HG02870 (cell line): ENCODE measurements around the gene MYO1A.
"Not testable (repeated sequence)": the region's sequence is repeated elsewhere in the genome, so short reads cannot be mapped to it uniquely, and the experiment has no call there.

ENCODE experiments used
- ATAC-seq: cut with Tn5 transposase; IDR thresholded peaks from one replicate; pipeline ENCODE4 v1.9.1; 2021; ENCODE audit warnings: mild to moderate bottlenecking, moderate library complexity; ENCODE audit not compliant: unreplicated experiment

Gene MYO1A

DNA sequence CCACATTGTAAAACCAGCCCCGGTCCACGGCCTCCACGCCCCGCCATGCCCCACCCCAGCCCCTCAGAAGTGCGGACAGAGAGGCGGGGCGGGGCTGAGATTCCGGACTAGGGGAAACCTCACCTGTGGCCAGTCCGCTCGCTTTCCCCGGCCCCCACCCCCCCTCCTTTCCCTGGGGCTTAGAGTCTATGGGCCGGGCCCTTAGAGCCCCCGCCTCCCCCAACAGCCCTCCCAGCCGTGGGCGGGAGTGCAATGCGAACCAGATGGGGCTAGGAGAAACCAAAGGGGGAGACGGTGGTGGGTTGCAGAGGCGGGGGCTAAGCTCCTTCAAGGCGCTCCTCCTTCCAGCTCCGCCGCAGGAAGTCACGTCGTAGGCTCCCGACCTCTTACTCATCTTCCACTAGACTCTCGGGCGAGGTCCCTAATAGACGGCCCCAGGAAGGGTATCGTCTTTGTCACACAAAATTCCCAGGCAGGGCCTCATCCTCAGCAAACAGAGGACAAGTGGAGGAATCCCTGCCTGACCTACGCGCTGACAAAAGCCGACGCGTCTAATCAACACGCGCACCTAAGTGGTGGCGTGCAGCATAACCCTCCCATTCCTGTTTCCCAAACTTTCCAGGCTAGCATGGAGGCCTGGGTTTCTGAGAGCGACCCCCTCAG, 37.9 kb upstream of the MYO1A start:
- peak; percentile 31 for ATAC-seq

DNA sequence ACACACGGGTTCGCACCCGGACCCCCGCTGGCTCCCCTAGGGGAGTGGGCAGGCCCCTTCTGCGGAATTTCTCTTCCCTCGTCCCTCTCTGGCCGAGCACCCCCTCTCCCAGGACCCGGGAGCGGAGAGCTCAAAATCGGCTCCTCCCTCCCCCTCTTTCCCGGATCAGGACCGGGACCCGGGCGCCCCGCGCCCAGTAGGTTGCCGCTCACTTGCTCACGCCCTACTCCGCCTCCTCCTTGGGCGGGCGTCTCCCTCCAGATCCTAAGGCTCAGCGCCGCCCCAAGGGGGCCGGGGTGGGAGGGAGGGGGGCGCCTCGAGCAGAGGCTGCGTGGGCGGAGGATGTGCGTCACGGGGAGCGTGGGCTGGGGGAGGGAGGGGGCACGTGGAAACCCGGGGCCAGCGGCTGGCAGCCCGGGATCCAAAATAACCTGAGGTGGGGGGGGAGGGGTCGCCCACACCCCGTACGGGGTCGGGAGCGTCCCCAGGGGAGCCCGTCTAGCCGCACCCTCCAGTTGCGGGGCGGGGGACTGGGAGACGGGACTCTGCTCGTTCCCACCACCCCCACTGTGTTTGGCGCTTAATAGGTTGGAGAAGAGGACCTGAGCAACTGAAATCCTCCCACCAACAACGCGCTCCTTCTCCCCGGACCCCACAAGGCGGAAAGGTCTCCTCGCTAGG, 37.2 kb upstream of the MYO1A start:
- ATAC-seq: peak; percentile 31

GRCh38 chr12:57086493-57087009, 36.6 kb upstream of the MYO1A start:
- ATAC-seq: no peak

- no peak for ATAC-seq
Observed at GRCh38 chr12:57085999-57086492, 36.1 kb upstream of the MYO1A start.

- ATAC-seq: no peak
Observed at GRCh38 chr12:57080855-57081254, 30.9 kb upstream of the MYO1A start.

GRCh38 chr12:57079821-57080220, 29.9 kb upstream of the MYO1A start:
- ATAC-seq: no peak

DNA sequence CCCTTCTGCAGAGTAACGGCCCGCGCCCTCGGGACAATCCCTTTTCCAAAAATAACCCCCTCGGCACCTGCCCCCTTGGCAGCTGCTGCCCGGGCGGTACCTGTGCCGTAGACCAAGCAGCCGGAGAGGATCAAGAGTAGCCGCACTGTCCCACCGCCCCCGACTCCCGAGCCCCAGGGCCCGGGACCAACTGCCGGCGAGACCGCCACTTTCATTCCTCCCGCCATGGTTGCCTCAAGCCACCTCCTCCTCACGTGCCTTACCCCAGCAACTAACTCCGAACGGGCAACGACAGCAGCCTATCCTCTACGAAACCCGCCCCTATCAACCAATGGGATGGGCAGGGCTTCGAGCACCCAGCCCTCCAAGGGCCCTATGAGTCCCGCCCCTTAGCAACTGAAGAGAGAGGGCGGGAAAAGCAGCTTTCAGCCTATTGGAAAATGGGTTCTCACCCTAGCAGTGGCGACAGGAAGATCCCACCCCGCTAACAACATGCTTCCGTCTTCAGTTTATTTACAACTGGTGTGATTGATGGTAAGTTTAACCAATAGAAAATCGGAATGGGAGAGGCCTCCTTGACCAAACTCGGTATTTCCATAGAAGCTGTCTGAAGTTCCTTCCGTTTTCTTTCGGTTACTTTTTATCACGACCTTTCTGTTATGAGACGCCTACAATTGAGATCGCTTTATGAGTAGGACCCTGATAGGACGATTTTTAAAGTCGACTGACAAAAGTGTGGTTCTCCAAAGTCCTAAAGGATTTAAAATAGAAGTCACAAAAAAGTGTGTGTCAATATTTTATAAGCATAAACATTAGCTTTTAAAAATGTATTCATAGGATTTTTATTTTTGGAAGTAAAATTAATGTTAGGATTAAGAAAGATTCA, 28.8 kb upstream of the MYO1A start, which contains the start of gene NEMP1:
Gene NEMP1, minus strand, starts transcription at position 273 of the 886 bp plus-strand sequence. Its CDS starts 46 bp downstream, at position 227.
- peak; percentile 95 for ATAC-seq

GRCh38 chr12:57073566-57074450, 23.9 kb upstream of the MYO1A start:
- ATAC-seq: not testable (repeated sequence)

- ATAC-seq: no peak
Observed at GRCh38 chr12:57072661-57073060, 22.7 kb upstream of the MYO1A start.

- peak; percentile 91 for ATAC-seq
Observed at GRCh38 chr12:57069523-57069922, 19.6 kb upstream of the MYO1A start.

GRCh38 chr12:57066245-57066644, 16.3 kb upstream of the MYO1A start:
- no peak for ATAC-seq

GRCh38 chr12:57063991-57064685, 14.2 kb upstream of the MYO1A start:
- peak; percentile 70 for ATAC-seq

- no peak for ATAC-seq
Observed at GRCh38 chr12:57058454-57058853, 8.5 kb upstream of the MYO1A start.

DNA sequence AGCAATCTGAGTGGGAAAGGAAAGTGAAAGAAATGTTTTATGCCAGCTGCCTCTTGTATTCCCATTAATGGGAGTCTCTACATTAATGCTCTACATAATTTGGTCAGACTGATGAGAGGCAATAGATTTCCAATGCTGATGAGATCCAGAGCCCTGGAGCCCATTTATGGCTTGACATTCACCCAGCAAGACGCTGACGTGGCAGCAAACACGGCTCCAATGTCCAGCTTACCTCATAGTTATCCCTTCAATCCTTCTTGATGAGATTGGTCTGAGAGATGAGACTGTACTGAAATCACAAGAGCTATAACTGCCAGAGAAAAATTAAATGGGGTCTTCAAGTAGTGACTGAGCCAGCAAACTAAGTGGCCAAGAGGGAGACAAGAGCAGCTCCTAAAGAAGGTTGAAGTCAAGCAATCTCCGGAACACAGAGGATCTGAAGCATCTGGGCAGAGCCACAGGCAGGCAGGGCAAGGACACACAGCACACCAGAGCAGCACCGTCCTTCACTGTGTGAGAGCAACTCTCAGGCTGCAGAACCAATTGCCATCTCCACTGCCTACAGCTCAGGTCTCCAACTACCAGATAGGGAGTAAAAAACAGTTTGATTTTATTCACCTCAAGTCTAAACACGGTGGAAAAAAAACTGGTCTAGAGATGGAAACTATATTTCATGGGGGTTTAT, 7.3 kb upstream of the MYO1A start:
- no peak for ATAC-seq

GRCh38 chr12:57055824-57056223, 5.9 kb upstream of the MYO1A start:
- ATAC-seq: no peak

- not testable (repeated sequence) for ATAC-seq
Observed at GRCh38 chr12:57053901-57054300, 4.0 kb upstream of the MYO1A start.

DNA sequence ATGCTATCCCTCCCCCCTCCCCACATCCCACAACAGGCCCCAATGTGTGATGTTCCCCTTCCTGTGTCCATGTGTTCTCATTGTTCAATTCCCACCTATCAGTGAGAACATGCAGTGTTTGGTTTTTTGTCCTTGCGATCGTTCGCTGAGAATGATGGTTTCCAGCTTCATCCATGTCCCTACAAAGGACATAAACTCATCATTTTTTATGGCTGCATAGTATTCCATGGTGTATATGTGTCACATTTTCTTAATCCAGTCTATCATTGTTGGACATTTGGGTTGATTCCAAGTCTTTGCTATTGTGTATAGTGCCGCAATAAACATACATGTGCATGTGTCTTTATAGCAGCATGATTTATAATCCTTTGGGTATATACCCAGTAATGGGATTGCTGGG, 3.2 kb upstream of the MYO1A start:
- not testable (repeated sequence) for ATAC-seq

DNA sequence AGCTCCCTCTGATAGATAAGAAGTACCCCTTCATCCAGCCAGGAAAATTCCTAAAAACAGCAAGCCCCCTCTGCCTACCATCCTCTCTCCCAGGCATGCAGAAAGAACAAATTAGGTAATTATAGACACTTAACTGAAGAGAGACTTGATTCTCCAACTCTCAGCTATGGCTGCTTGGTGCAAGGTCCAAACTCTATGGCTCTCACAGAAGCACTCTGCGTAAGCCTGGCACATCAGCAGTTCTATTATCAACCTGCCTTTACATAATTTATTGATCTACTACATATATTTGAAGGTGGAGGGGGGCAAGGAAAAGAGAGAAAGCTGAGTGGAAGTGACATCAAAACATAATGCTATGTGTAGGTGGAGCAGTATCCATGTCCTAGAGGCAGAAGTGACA, 1.1 kb upstream of the MYO1A start:
- ATAC-seq: no peak

DNA sequence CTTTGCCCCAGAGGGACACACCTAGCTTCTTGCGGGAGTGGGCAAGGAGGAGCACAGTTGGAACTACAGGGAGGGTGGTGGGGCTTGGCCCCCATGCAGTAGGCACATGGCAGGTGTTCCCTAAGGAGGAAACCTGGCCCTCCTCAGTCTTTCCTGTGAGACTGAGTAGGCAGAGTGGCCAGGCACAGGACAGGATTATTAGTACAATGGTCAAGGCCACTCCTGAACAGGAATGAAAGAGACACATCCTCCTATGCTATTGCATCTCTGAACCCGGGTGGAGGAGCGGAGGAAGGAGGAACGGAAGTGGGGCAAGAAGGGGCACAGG, 846 bp downstream of the MYO1A start:
- ATAC-seq: no peak
